ENCODE results near the gene RNF167.

RNF167 gene

GRCh38 chr17:4939796-4940554, at the start of gene RNF167, which contains the start of gene SLC25A11:
TSS of gene RNF167 (plus strand) at chr17:4940268. CDS start at chr17:4940910, 642 bp downstream.
TSS of gene SLC25A11 (minus strand) at chr17:4940046. CDS start at chr17:4939910, 136 bp downstream.
- peak; percentile 88 to 96 for DNase-seq

- DNase-seq: no peak
Observed at GRCh38 chr17:4891411-4892410, 48.4 kb upstream of the RNF167 start.

GRCh38 chr17:4892499-4893221, 47.4 kb upstream of the RNF167 start:
- no peak for DNase-seq

- DNase-seq: no peak
Observed at GRCh38 chr17:4893272-4893671, 46.8 kb upstream of the RNF167 start.

- no peak for DNase-seq
Observed at GRCh38 chr17:4893721-4894560, 46.1 kb upstream of the RNF167 start.

- DNase-seq: no peak
Observed at GRCh38 chr17:4895121-4895520, 44.9 kb upstream of the RNF167 start.

GRCh38 chr17:4895657-4896331, 44.3 kb upstream of the RNF167 start:
- DNase-seq: no peak

- DNase-seq: no peak
Observed at GRCh38 chr17:4896332-4897197, 43.5 kb upstream of the RNF167 start.

GRCh38 chr17:4897198-4897687, 42.8 kb upstream of the RNF167 start:
- no peak for DNase-seq

GRCh38 chr17:4897785-4898184, 42.3 kb upstream of the RNF167 start:
- no peak for DNase-seq

- no peak for DNase-seq
Observed at GRCh38 chr17:4898351-4898750, 41.7 kb upstream of the RNF167 start.

- no peak for DNase-seq
Observed at GRCh38 chr17:4898927-4899326, 41.1 kb upstream of the RNF167 start.

- peak; percentile 95 to 97 for DNase-seq
Observed at GRCh38 chr17:4899341-4900230, 40.5 kb upstream of the RNF167 start, which contains the start of gene C17orf107. TSS of gene C17orf107 (plus strand) at chr17:4899536. CDS start at chr17:4899763, 227 bp downstream.

- peak in 1 of 2 experiments; percentile 59 for DNase-seq
Observed at GRCh38 chr17:4900231-4901107, 39.6 kb upstream of the RNF167 start.

GRCh38 chr17:4901108-4901647, 38.9 kb upstream of the RNF167 start:
- no peak for DNase-seq

- DNase-seq: peak in 1 of 2 experiments; percentile 21
Observed at GRCh38 chr17:4901648-4902344, 38.3 kb upstream of the RNF167 start.

- DNase-seq: no peak
Observed at GRCh38 chr17:4902540-4902939, 37.5 kb upstream of the RNF167 start.
